Activated CD4-positive, alpha-beta T cell treated with anti-CD3 and anti-CD28 coated beads, Interleukin-2, Interleukin-6, amounts not matched to agents 100 ng/mL and 50 ng/mL, durations not matched to agents 16 hours and 8 hours (primary cell): ENCODE results near the gene GAREM1.
"Not testable (repeated sequence)": the region's sequence is repeated elsewhere in the genome, so short reads cannot be mapped to it uniquely, and the experiment has no call there.

Source experiments
- DNase-seq: peaks from one replicate; pipeline ENCODE4 v3.0.0-alpha.2; 2020

The GAREM1 gene

DNA sequence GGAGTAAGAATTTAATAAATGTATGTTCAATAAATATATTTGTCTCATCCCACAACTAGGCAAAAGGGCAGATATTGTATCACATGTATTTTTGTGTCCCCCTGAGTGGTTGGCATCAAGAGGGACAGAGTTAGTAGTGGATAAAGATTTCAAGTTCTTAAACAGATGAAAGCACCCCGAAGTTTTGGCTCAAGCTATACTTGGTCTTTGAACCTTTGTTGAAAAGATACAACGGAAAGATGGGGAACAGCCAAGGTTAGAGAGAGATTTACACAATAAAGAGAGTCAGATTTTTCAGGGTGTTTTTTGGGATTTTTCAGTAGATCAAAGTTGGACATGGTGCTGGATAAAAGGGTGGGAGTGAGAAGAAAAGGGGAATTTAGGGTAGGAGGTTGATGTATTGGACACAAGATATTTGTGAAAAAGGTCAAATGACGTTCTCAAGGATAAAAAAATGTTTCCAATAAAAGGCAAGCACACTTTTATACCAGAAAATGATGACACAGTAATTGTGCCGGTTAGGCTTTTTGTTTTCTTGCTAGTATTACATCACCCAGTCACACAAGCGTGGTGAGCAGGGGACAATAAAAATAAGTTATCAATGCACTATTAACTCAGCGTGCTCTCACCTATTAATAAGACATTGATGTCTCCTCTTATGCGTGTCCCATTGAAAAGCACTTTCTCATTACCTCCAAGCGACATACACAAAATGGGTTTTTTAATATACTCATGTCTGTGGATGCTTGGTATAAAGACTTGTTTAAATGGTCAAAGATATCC lies 221.3 kb downstream of the GAREM1 start:
- no peak for DNase-seq

DNA sequence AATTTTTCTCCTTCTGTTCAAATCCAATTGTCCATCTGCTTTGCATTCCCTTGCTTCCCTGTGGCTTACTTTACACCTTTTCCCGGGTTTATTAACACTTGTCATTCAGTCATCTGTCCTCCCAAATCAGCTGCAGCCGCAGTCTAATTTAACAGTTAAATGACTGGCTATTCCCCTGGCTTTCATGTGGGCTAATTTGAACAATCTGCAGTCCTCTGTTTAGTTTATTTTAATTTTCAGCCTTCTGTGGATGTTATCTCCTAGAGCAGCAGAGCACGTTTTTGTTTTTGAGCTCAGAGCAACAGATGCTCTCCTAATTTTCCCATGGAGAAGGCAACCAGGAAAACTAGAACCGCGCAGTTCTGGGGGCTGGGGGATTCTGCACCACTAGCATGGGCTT lies 225.8 kb downstream of the GAREM1 start:
- DNase-seq = no peak

DNA sequence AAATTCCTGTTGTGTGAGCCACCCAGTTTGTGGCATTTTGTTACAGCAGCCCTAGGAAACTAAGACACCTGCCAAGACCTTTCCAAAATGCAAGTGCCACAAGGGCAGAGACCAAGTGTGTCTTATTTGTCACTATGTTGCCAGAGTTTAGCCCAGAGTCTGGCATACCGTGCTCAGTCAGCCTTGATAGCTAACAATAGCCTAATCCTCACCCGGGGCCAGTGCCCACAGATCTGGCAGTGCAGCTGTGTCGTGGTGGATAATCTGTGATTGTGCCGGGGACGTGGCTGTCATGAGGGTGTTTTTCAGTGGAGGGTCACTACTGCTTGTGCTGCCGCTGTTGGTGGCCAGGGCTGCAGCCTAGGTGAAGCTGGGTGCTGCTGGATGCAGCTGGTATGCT lies 227.3 kb downstream of the GAREM1 start:
- DNase-seq = no peak

DNA sequence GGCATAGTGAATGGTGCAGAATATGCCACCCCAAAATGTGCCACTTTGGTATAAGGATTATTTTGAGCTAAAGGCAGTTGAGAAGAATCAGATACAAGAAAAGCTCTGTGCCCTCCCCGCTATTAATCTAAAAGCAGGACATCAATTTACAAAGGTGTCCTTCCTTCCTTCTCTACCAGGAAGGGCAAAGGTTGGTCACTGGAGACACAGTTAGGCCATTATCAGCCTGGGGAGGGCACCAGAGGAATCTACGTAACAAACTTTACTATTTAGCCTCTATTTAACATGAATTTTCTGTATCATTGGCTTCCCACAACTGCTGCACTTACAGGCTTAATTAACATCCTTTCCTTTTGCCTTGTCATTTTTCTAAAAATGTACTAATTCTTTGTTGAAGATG lies 228.3 kb downstream of the GAREM1 start:
- DNase-seq = no peak

DNA sequence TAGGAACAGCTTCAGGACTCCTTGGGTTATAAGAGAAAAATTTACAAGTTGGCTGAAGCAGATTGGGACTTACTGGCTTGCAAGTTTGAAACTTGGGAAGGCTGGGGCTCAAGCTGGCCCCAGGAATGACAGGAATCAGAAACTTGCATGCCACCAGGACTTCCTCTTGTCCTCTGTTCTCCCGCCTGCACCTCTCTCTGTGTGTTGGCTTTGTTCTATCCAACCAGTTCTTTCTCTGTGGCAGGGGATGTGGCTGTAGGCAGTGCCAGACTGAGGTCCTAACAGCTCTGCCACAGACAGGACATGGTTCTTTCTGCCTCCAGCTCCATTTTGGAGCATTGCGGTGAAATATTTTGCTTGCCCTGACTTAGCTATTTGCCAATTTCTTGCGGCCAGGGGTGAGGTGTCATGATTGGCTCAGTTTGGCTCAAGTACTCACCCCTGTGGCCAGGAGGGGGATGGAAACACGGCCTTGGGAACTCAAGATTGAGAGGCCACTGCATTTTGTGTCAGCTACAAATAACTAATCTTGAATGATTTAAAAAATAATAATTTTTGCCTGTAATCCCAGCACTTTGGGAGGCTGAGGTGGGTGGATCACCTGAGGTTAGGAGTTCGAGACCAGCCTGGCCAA lies 231.9 kb downstream of the GAREM1 start:
- no peak for DNase-seq

DNA sequence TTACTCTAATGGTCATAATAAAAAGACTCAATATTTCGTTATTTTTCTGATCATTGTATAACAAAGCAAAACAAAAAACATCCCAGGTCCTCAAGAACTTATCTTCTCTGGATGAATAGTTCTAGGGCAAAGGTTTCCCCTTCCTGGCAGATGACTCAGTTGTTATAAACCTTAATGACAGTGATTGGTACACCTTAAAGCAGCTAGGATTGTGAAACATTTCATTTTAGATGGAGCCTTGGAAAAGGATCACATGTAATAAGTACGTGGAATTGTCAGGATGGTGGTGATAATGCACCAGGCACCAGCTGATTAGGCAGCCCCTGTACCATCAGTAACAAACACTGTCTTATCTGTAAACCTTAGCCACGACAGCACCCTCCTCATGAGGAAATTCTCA lies 233.6 kb downstream of the GAREM1 start:
- no peak for DNase-seq

DNA sequence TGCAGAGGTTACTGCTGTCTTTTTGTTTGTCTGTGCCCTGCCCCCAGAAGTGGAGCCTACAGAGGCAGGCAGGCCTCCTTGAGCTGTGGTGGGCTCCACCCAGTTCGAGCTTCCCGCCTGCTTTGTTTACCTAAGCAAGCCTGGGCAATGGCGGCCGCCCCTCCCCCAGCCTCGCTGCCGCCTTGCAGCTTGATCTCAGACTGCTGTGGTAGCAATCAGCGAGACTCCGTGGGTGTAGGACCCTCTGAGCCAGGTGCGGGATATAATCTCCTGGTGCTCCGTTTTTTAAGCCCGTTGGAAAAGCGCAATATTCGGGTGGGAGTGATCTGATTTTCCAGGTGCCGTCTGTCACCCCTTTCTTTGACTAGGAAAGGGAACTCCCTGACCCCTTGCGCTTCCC lies 237.3 kb downstream of the GAREM1 start:
- not testable (repeated sequence) for DNase-seq

DNA sequence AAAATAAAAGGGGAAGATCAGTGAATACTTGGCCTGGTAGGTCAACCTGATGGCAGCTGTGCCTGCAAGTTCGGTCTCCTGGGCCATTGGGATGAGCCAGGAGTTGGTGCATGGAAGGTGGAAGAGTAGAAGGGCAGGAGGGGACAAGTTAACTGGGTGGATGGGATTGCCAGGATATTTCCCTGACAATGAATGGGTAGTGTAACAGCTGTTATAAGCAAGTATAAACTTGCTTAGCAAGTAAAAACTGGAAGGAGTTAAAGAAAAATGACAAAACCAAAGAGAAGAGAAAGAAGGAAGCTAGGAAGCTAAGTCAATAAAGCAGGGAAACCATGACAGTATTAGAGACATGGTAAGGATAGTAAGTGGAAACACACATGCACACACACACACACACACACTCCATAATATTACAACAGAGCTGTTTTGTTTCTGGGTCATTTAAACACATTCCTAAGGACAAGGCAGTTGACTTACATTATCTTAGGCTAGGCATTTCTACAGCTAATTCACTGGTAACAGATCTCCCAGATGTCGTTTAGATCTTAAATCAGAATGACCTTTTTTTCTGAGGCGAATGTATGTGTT lies 251.2 kb downstream of the GAREM1 start:
- no peak for DNase-seq

DNA sequence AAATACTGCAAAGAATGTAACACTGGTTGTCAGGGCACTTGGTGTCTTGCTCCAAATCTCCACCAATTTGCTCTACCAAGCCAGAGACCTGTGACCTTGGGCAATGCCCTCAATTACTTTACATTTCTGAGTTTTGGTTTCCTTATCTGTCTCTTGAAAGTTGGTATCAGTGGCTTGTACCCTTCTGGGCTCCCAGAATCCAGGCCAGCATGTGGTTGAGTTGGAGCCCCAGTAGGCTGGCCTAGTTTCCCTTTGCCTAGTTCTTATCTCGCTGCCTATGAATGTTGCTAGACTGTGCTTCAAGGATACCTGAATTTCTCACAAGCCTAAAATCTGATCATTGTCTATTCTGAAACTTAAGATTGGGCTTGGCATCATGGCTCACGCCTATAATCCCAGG lies 254.3 kb downstream of the GAREM1 start:
- DNase-seq = no peak

DNA sequence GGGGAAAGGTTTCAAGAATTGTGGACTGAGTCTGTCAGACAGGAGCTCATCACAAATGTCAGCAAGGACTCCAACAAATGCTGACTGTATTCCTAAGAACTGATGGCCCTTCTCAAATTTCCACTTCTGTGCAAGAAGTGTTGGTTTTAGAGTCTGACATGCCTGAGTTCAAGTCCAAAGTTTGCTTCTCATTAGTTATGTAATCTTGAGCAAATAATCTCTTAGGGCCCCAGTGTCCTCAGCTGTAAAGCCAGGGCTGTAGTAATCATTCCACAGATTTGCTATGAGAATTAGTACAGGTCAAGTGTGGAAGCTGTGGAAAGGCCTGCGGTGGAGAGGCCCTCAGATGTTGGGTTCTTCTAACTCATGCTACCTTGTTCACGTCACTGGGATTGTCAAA lies 257.0 kb downstream of the GAREM1 start:
- DNase-seq = no peak
